GM19239 (cell line): ENCODE data around the gene STK32C.

Source experiments
- DNase-seq: peaks from one replicate; pipeline ENCODE4 v3.0.0; 2011; ENCODE audit warnings: low spot score; ENCODE audit not compliant: insufficient read length
- FAIRE-seq: peaks from 2 replicates; lab custom pipeline; 2011; peaks lifted over from hg19 to GRCh38; lab: Jason Lieb, UNC

STK32C gene

DNA sequence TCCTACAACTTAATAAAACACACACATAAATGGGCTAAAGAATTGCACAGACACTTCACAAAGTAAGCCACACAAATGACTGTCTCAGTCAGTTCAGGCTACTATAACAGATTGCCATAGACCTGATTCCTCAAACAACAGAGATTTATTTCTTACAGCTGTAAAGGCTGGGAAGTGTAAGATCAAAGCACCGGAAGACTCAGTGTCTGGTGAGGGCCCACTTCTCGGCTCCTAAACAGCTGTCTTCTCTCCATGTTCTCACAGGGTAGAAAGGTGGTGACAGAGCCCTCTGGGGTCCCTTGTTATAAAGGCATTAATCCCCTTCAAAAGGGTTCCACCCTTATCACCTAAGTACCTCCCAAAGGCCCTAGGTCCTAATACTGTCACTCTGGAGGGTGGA lies 18.3 kb downstream of the STK32C start:
- no peak for DNase-seq
- no peak for FAIRE-seq

DNA sequence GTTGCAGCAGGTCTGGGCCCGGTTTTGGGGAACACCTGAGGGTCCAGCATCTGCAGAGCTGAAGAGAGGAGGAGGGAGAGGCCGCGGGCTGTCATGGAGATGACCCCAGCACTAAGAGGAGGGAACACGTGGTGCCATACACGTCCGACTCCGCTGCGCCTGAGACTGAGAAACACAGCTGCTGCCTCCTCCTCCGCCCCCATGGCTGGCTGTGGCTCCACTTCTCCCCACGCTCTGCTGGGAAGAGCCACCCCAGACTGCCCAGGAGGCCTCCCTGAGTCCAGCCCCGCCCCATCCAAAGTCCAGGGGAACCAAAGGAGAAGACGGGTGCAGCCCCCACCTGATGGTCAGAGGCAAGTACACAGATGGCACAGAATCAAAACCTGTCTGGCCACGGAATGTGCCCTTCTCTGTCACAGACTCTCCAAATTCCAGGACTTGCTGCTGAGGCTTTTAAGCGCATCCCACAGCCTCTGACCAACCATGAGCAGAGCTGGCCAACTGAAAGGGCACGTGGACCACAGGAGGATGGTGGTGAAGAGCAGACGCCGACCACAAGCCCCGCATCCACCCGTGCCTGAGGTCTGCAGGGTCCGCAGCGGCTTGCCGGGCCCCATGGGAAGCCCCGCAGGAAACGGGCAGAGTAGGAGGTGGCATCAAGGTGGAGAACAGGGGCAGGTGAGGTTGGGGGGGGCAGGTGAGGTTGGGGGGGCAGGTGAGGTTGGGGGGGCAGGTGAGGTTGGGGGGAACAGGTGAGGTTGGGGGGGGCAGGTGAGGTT lies 24.0 kb downstream of the STK32C start:
- no peak for DNase-seq
- FAIRE-seq, result no peak

DNA sequence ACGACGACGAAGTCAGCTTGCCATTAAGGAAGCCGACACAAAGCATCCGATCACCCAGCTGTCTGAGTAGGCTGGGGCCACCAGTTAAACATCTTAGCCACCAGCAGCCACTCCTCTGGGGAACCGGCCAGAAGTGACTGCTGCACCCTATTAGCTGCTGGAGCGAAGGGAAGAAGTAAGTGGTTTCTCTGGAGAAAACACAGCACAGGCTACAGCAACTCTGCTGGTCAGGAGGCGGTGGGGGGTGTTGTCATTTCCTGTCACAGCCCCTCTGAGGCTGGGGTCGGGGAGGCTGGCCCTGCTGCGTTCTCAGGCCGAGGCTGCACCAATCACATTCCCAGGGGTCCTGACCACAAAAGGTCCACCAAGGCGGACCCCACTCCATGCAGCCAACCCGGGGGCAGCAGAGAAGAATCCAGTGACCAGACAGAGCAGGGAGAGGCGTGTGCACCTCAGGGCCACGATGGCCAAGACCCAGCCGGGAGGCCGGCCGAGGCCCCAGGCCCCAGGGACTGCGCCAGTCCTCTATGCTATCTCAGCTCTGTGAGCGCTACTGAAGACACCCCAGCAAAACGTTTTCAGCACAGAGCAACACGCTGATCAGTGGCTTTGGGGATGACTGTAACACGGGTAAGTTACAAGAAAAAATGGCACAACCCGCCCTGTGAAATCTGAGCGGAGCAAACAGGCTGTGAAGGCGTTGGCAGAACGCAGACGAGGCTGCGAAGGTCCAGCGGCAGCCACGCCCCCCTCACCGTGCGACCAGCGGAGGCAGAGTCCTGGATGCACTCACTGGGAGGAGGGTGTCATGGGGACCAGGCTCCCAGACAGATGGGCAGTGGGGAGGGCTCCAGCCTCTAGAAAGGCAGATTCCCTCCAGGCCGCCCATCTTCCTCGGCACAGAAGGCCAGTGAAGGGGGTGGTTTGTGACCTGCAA lies 24.8 kb downstream of the STK32C start:
- FAIRE-seq (no peak), DNase-seq (no peak)

- FAIRE-seq (no peak), DNase-seq (no peak)
These were observed 25.7 kb downstream of the STK32C start for GRCh38 chr10:132281915-132282666.

DNA sequence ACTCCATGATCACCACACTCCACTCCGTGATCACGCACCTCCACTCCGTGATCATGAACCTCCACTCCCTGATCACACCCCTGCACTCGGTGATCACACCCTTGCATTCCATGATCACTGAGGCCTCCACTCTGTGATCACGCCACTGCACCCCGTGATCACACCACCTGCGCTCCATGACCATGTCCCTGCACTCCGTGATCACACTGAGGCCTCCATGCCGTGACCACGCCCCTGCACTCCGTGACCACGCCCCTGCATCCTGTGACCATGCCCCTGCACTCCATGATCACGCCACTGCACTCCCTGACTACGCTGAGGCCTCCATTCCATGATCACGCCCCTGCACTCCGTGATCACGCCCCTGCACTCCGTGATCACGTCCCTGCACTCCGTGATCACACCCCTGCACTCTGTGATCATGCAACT lies 27.1 kb downstream of the STK32C start:
- DNase-seq (no peak), FAIRE-seq (no peak)

- no peak for DNase-seq
- no peak for FAIRE-seq
These were observed 27.7 kb downstream of the STK32C start for GRCh38 chr10:132279873-132280645.

DNA sequence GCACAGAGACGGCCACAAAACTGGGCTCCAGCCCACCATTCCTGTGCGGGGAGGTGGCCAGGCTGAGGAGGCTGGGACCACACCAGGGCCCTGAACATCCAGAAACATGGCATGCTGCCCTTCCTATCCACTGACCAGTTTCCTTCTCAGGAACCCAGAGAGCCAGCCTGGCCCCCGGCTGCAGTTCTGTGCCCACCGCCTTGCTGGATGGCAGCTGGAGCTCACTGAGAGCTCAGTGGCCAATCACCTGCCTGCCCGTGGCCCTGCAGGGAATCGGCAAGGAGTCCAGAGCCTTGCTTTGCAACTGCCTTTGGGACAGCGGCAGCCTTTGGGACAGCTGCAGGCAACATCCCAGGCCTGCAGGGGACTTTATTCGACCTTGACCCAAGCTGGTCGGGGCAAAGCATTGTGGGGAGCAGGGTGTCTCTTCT lies 30.4 kb downstream of the STK32C start:
- no peak for FAIRE-seq
- no peak for DNase-seq

- FAIRE-seq (no peak), DNase-seq (no peak)
These were observed 31.0 kb downstream of the STK32C start for GRCh38 chr10:132276706-132277105.

DNA sequence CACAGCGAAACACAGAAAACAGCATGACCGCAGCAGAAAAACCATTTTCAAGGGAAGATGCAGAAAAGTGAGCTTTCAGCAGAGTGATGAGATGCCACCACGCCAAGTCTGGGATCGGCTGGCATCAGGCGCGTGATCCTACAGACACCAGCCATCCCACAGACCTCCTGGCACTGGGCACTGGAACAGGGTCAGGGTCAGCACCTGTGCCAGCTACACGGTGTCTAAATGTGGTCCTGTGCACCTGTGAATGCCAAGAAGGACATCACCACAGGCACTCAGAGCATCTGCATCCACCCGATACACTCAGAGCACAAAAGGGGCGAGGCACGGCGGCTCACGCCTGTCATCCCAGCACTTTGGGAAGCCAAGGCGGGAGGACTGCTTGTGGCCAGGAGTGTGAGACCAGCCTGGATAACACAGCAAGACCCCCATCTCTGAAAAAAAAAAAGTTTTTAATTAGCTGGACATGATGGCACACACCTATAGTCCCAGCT lies 31.5 kb downstream of the STK32C start:
- no peak for FAIRE-seq
- no peak for DNase-seq

DNA sequence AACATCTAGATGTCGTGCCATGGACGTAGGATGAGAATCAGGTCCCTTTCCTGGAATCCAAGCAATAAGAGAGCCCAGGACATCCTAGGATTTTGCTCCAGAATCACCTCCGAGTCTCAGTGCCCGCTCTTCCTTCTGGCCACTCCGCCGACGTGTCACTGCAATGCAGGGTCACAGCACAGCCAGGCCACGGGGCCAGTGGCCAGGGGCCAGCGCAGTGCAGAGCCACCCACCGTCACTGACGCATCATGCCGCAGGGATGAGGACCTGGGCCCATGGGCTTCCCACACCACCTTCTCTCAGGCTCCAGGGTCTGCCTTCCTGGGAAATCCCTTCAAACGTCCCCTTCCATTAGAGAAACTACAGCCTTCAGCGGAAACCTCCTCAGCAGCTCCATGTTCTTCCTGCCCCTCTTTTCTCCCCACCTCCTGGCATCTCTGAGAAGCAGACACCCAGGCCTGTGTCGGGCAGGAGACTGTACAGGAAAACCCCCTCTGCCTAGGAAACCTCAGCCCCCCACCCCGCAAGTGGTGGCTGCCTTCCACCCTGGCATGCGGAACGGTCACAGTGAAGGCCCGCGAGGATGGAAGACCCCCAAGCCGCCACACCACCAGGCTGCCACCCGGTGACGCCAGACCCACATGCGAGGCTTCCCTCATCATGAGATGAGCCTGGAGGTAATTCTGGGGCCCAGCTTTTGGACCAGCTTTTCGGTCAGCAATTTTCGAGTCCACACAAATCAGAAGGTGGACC lies 32.1 kb downstream of the STK32C start:
- FAIRE-seq (no peak), DNase-seq (no peak)

DNA sequence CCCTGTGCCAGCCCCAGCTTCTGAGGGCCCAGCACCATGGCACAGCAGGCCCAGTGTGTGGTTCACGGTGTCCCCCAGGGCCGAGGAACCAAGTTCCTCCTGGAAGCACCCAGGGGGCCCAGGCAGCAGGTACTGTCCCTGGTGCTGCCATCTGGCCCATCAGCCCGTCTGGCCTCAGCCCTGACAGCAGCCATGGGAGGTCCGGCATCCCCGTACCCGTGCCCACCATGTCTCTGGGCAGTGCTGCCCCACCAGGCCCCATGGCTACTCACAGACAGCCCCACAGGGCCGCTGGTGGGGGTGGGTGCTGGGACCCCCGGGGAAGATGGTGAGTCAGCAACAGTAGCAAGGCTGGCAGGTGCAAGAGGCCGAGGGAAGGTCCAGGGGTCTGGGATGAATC lies 32.8 kb downstream of the STK32C start:
- DNase-seq (no peak), FAIRE-seq (no peak)

DNA sequence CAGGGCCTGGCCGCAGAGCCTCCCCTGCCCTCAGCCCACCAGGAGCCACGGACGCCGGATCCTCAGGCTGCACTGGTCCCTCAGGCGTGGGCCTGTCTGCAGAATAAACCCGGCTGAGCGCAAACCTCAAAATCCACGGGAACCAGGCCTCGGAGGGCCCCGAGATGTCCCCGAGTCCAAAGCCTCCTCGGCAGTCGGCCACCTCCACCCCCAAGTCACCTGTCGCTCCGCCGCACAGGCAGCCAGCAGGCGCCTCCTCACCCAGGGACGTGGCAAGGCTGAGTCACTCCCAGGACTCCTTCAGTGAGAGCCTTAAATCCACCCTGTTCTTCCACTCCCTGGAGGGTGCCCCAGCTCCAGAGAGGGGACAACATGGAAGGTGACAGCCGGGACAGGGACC lies 33.2 kb downstream of the STK32C start:
- DNase-seq (no peak), FAIRE-seq (no peak)

DNA sequence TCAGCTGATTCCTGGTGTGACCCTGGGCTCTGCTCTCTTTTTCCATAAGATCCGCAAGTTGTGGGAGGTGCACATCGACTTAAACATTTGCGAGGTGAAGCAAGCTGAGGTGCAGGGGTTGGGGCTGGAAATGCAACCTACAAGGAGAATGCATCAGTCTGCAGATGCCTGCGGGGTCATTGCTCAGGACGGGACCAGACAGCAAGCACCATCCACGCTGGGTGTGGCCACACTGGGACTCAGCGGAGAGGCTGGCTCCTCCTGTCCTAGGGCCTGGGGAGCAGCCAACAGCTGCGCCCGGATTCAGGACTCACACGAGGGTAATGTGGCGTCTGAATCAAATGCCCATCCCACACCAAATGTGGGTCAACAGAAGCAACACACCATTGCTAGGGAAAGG lies 33.8 kb downstream of the STK32C start:
- DNase-seq (no peak), FAIRE-seq (no peak)

- DNase-seq (no peak), FAIRE-seq (no peak)
These were observed 34.3 kb downstream of the STK32C start for GRCh38 chr10:132273304-132273944.

GRCh38 chr10:132272231-132272971 lies 35.3 kb downstream of the STK32C start:
- FAIRE-seq (no peak), DNase-seq (no peak)

- DNase-seq (no peak), FAIRE-seq (no peak)
These were observed 36.1 kb downstream of the STK32C start for GRCh38 chr10:132271458-132272230.
